Measurements from ENCODE around the gene ARPC2. TPM values are rescaled to one million over a fixed set of nuclear protein-coding genes. Genes with fewer than 3 reads are reported as not detected.

Gene ARPC2
- total RNA-seq, 1 experiment from 2014 or later: 273 TPM

GRCh38 chr2:218233543-218233942 lies 16.6 kb downstream of the ARPC2 start:
- Histone ChIP-seq H4K20me1 (ENCODE audit: insufficient read depth) (no peaks in the 10 kb centered on the region; the same call in 1 of the 2 replicates), H3F3A (ENCODE audit: insufficient read depth, low read depth) (peaks cover 28% of the 10 kb centered on the region), H3K4me3 (no peak overlapping the region), H3K9me2 (ENCODE audit: insufficient read depth) (no peaks in the 10 kb centered on the region), H3K27me3 (ENCODE audit: insufficient read depth, low read depth) (no peaks in the 10 kb centered on the region), H2AFZ (no peak overlapping the region), H3K36me3 (ENCODE audit: low read depth) (peaks cover 74% of the 10 kb centered on the region), H3K4me2 (no peak overlapping the region), H3K27ac (no peak overlapping the region), H3K9me3 (ENCODE audit: insufficient read depth, low read depth) (no peaks in the 10 kb centered on the region), H3K79me2 (ENCODE audit: low read depth) (peaks cover 13% of the 10 kb centered on the region; the same call in 1 of the 2 replicates), H3K4me1 (replicated peaks; ENCODE audit: insufficient read depth) (peaks cover 24% of the 10 kb centered on the region)
- intact Hi-C loops (cut with micrococcal nuclease; ENCODE audit: unreplicated experiment): no loop called here
- TF ChIP-seq CTCF (conservative IDR thresholded peaks at IDR 0.05): no peak
- no peak for TF ChIP-seq EZH2 (IDR thresholded peaks at IDR 0.05; ENCODE audit: low read depth)
- DNase-seq: no peak
- no TSS peak for BruUV-seq (replicated peaks)
- ChIA-PET CTCF (no interaction called here), POLR2A (ENCODE audit: unreplicated experiment) (no interaction called here)

DNA sequence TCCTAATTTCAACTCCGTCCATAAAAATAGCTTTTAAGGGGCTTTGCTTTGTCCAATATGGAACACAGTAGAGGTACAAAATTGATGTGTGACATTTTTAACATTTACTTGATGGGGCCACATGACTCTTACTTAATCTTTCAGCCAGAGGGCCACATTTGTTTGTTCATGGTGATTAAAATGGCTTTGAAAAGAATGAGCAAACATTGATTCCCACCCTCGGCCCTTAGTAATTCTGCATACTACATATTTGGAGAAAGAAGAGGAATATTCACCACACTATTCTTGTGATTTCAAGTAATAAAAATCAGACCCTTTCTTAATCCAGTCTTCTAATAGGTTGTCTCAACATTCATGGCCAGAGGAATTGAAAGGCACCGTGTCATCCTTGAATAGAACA lies 17.5 kb downstream of the ARPC2 start:
- Histone ChIP-seq H3K79me2 (ENCODE audit: low read depth) (peaks cover 13% of the 10 kb centered on the region; the same call in 1 of the 2 replicates), H3K27ac (no peak overlapping the region), H3K4me3 (no peak overlapping the region), H3K4me2 (no peak overlapping the region), H2AFZ (no peak overlapping the region), H3F3A (ENCODE audit: insufficient read depth, low read depth) (peaks cover 18% of the 10 kb centered on the region), H3K9me3 (ENCODE audit: insufficient read depth, low read depth) (no peaks in the 10 kb centered on the region), H3K36me3 (ENCODE audit: low read depth) (peaks cover 76% of the 10 kb centered on the region), H3K27me3 (ENCODE audit: insufficient read depth, low read depth) (no peaks in the 10 kb centered on the region), H3K4me1 (replicated peaks; ENCODE audit: insufficient read depth) (peaks cover 14% of the 10 kb centered on the region), H3K9me2 (ENCODE audit: insufficient read depth) (no peaks in the 10 kb centered on the region), H4K20me1 (ENCODE audit: insufficient read depth) (no peaks in the 10 kb centered on the region; the same call in 1 of the 2 replicates)
- ChIA-PET POLR2A (ENCODE audit: unreplicated experiment) (no interaction called here), CTCF (no interaction called here)
- intact Hi-C loops (cut with micrococcal nuclease; ENCODE audit: unreplicated experiment): no loop called here
- no peak for DNase-seq
- TF ChIP-seq EZH2 (IDR thresholded peaks at IDR 0.05; ENCODE audit: low read depth) (no peak), CTCF (conservative IDR thresholded peaks at IDR 0.05) (no peak)
- no TSS peak for BruUV-seq (replicated peaks)

DNA sequence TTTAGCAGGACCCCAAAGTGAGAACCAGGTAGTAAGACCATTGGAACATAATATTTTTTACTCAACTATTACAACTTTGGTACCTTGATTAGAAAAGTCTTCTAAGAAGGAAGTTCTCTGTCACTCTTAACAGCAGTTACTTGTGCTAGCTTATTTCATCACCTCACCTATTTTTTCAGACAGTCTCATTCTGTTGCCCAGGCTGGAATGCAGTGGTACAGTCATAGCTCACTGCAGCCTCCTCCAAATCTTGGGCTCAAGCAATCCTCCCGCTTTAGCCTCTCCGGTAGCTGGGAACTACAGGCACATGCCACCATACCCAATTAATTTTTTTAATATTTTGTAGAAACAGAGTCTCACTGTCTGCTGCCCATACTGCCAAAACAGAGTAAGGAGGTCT lies 18.0 kb downstream of the ARPC2 start:
- Histone ChIP-seq H2AFZ (no peak overlapping the region), H3K4me3 (no peak overlapping the region), H3K9me2 (ENCODE audit: insufficient read depth) (no peaks in the 10 kb centered on the region), H3K4me2 (no peak overlapping the region), H4K20me1 (ENCODE audit: insufficient read depth) (no peaks in the 10 kb centered on the region; the same call in 1 of the 2 replicates), H3K27ac (no peak overlapping the region), H3K27me3 (ENCODE audit: insufficient read depth, low read depth) (no peaks in the 10 kb centered on the region), H3K4me1 (replicated peaks; ENCODE audit: insufficient read depth) (peaks cover 9% of the 10 kb centered on the region), H3K36me3 (ENCODE audit: low read depth) (peaks cover 72% of the 10 kb centered on the region), H3K9me3 (ENCODE audit: insufficient read depth, low read depth) (no peaks in the 10 kb centered on the region), H3F3A (ENCODE audit: insufficient read depth, low read depth) (peaks cover 14% of the 10 kb centered on the region; the same call in 1 of the 2 replicates), H3K79me2 (ENCODE audit: low read depth) (peaks cover 13% of the 10 kb centered on the region; the same call in 1 of the 2 replicates)
- intact Hi-C loops (cut with micrococcal nuclease; ENCODE audit: unreplicated experiment): no loop called here
- POLR2A ChIA-PET (ENCODE audit: unreplicated experiment): no interaction called here
- TF ChIP-seq EZH2 (IDR thresholded peaks at IDR 0.05; ENCODE audit: low read depth) (no peak), CTCF (conservative IDR thresholded peaks at IDR 0.05) (no peak)
- CTCF ChIA-PET: no interaction called here
- DNase-seq: no peak
- BruUV-seq (replicated peaks): no TSS peak
